Ovary (tissue), 9 donors: Measurements from ENCODE around the gene AMIGO1. TPM values are rescaled to one million over a fixed set of nuclear protein-coding genes. Genes with fewer than 3 reads are reported as not detected.

Source experiments
- DNase-seq, 5 donors: peaks; one replicate each; pipeline ENCODE4 v3.0.0-alpha.2; 2019 to 2020
- H3K27ac ChIP-seq, 2 donors: fragments of 200-600 bp; one replicate each; pipeline versions ENCODE4 v1.5.1 to v1.8.0; 2019 to 2022
- H3K27me3 ChIP-seq: fragments of 200-600 bp; one replicate; pipeline ENCODE4 v1.8.0; 2022
- H3K36me3 ChIP-seq: fragments of 200-600 bp; sonication (generic); one replicate; pipeline ENCODE4 v1.5.1; 2019
- H3K4me1 ChIP-seq: one replicate; pipeline ENCODE4 v1.8.1; 2013; ENCODE audit warnings: mild to moderate bottlenecking, moderate library complexity; ENCODE audit not compliant: insufficient read depth
- H3K4me3 ChIP-seq: fragments of 200-600 bp; sonication (generic); one replicate; pipeline ENCODE4 v1.5.1; 2017
- H3K9me3 ChIP-seq, 2 donors: fragments of 200-600 bp in 1 of 2; sonication (generic) in 1 of 2; one replicate each; pipeline versions ENCODE4 v1.5.1 to v1.8.1; 2013 to 2019; ENCODE audit warnings: mild to moderate bottlenecking in 1 of 2, moderate library complexity in 1 of 2
- EP300 ChIP-seq: sonication (generic); formaldehyde crosslinking; IDR thresholded peaks from one replicate; pipeline ENCODE4 v1.6.1; 2017; ENCODE audit warnings: antibody characterized with exemption
- POLR2A ChIP-seq: fragments of 450-650 bp; IDR thresholded peaks from one replicate; pipeline ENCODE4 v1.6.1; 2017; ENCODE audit warnings: antibody characterized with exemption, mild to moderate bottlenecking, moderate library complexity
- WGBS, 3 donors: extraction: QIAGEN DNeasy Blood & Tissue Kit in 1 of 3; methylation state at CpG; one replicate each; pipeline versions ENCODE4 v1.1.5 to v1.1.7; 2013 to 2017; 5-methylcytosine and 5-hydroxymethylcytosine counted together
- intact Hi-C, 4 donors: fragments of 100-400 bp; cut with DNase I; formaldehyde crosslinking; loops; one replicate each; pipeline versions ENCODE4 v1.11.0 to v1.15.1; 2022 to 2023
- polyA plus RNA-seq, 2 donors: library from polyadenylated mRNA; stranded (reverse); fragments of 200-250 nt in 1 of 2; fragments of 350-450 nt in 1 of 2; fragmentation: Illumina TruSeq in 1 of 2; extraction: RNeasy Lipid Tissue Mini Kit (QIAGEN cat#74804) in 1 of 2; gene quantifications; one replicate each; pipeline ENCODE4 v1.2.3, GENCODE V29; 2013 to 2014
- total RNA-seq, 7 donors: library from RNA; depleted of rRNA in 2 of 7; stranded (reverse); fragments of >200 nt in 2 of 7; fragmentation: NEBNext Ultra II Directional in 3 of 7; extraction: Animal tissue kit (Norgen Biotek cat#: 25700) in 3 of 7; gene quantifications; one replicate each; pipeline versions ENCODE4 v1.1.0 to v1.2.4, GENCODE V29; 2016 to 2023
- TF ChIP-seq, protein P1 (sequence below), 3 donors: fragments of 450-650 bp in 2 of 3; fragments of 200-600 bp in 1 of 3; IDR thresholded peaks; one replicate each; pipeline versions ENCODE4 v1.5.1 to v1.8.0; 2016 to 2022; ENCODE audit warnings: antibody characterized with exemption in 3 of 3, mild to moderate bottlenecking in 1 of 3
- donor health status: DM: no; HTN: no; CAD: no; lungs with moderate emphysema.
- donor health status: DM: no; HTN: no; CAD: no.
- donor health status: Bipolar disorder and iron deficiency.
- donor health status: DM: yes; HTN: yes; CAD: no.
- donor health status: DM: no; HTN: no; CAD: no.
- donor health status: DM: yes; HTN: yes; CAD: no.

The AMIGO1 gene
- total and polyA plus RNA-seq, 9 donors, result 6.3 to 18.0 (median 10.8) TPM

DNA sequence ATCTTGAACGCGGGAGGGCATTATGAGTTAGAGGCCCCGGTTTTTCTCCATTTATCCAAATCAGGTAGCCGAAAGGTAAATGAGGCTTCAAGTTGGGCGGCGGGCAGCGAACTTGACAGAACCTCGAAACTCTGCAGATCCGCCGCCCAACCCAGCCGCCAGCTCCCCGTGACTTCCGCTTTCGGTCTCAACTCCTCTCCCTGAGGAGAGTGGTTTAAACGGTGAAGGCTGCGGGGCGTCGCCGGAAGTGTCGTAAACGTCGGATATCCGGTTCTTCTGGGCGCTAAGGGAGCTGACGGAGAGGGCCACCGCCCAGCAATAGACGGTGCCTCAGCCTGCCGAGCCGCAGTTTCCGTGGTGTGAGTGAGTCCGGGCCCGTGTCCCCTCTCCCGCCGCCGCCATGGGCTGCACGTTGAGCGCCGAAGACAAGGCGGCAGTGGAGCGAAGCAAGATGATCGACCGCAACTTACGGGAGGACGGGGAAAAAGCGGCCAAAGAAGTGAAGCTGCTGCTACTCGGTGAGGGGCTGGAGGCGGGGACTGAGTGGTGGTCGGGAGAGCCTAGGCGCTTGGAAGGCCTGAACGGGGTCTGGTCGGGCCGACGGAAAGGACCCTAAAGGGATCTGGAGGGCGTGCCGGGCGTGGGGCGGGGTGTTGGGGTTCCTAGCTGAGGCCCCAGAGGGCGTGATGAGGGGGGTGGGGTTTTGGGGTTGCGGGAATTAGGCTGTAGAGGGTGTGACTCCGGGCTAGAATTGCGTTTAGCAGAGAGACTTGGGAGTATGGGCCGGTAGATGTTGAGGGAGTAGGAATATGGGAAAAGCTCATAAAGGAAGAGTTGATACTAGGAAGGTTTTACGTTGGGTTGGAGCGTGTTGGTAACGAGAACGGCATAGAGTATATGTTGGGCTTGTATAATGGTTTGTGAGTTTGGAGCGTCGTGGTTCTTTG is 39.1 kb upstream of the AMIGO1 start, which contains the start of gene GNAI3:
Gene GNAI3 (plus strand): TSS at position 295 of the 947 bp plus-strand sequence. CDS start 106 bp downstream, at position 401.
- 0 to 1% (median 1%) methylated on average over 64 to 68 of the region's 68 CpGs for WGBS, 3 donors
- Histone ChIP-seq H3K4me3 (peak within 1 kb of the TSS; percentile 63), H3K36me3 (no peaks in the 10 kb centered on the region), H3K9me3 (no peaks in the 10 kb centered on the region), H3K4me1 (peaks cover 4% of the 10 kb centered on the region), H3K27ac (peak within 1 kb of the TSS; percentile 69 to 71), H3K27me3 (no peaks in the 10 kb centered on the region)
- DNase-seq, result peak; percentile 93 to 97 (median 95)
- intact Hi-C loops, result loop anchor here (5.0 to 10.0 kb wide), 6 partner anchors 79 to 436 kb away; partner anchors contain the start of gene AHCYL1 (in 1 of the 4)
- TF ChIP-seq POLR2A (peak; percentile 98), EP300 (no peak)
- TF ChIP-seq, protein P1, sequence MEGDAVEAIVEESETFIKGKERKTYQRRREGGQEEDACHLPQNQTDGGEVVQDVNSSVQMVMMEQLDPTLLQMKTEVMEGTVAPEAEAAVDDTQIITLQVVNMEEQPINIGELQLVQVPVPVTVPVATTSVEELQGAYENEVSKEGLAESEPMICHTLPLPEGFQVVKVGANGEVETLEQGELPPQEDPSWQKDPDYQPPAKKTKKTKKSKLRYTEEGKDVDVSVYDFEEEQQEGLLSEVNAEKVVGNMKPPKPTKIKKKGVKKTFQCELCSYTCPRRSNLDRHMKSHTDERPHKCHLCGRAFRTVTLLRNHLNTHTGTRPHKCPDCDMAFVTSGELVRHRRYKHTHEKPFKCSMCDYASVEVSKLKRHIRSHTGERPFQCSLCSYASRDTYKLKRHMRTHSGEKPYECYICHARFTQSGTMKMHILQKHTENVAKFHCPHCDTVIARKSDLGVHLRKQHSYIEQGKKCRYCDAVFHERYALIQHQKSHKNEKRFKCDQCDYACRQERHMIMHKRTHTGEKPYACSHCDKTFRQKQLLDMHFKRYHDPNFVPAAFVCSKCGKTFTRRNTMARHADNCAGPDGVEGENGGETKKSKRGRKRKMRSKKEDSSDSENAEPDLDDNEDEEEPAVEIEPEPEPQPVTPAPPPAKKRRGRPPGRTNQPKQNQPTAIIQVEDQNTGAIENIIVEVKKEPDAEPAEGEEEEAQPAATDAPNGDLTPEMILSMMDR (IDR thresholded peaks at IDR 0.05), result no peak

DNA sequence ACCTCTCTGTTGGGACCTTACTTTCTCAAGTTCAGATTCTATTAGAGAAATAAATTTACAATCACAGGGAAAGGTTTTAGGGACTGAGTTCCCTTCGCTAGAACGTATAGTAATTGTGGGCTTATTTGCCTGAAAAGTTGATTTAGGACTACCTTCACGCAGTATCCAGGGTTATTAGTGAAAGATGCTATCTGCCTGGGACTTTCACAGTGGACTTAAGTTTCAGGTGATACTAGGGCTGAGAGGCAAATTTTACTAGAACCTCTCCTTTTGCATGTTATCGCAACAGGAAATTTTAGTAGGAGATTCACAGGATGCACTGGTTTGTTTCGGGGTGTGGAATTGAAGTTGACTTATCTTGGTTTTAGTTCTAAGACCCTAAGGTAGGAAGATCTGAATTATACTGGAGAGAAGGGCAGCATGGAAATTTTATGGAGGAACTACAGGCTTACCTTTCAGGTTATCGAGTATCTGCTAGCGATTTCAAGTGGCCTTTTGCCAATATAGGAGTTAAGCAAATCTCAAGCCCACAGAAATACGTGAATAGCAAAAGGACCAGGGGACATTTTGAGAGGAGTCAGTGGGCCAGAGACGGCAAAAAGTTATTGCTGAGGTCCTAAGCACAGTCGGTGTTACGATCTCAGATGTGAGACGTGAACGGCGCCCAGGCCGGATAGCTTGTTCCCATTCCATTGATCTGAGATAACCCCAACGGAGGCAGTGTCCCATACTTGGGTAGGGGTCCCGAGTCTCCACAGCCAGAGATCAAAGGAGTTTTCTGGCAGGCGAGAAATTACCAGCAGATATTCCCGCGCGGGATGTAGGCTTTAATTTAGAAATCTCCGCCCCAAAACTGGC is 38.2 kb upstream of the AMIGO1 start:
- peak in 3 of 5 donors; percentile 35 to 45 (median 42) for DNase-seq
- peaks cover 4% of the 10 kb centered on the region for H3K4me1 ChIP-seq
- WGBS, 3 donors, result 13 to 15% (median 15%) methylated on average over 22 of the region's 22 CpGs

DNA sequence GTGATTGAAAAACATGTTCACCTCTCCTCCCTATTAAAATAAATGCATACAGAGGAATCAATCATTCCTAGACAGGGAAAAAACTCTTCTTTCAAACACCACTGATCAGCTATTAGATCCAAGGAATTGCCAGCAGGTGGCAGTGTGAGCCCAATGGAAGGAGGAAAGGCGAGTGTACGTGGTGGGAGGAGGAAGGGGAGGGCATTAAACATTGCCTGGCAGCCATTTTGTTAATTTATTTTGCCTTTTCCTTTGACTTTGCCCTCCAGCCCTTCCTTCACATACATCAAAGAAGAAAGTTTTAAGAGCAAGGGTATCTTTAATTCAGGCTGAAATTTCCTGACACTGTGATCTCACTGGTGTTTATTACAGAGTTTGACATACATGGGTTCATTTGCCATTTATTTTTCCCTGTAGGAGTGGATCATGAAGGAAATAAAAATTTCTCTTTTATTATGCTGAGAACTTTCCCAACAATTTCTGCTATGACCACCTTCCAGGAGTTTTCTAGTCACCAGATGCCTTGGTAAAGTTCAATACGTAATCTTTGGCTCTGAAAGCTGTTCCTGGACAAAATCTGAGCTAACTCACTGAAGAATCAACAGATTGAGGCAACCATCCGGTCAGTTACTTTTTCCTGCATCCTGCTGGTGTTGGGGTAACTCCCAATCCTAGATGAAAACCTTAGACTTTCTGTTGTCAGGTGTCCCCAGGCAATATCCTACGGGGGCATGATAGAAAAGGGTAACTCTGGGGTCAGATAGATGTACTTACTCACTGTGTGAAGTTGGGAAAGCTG is 37.0 kb upstream of the AMIGO1 start:
- peak overlapping the region in 1 of 2 donors; percentile 28 for H3K27ac ChIP-seq
- DNase-seq, result peak; percentile 86 to 93 (median 87)
- H3K4me1 ChIP-seq, result peaks cover 6% of the 10 kb centered on the region
- H3K9me3 ChIP-seq, result no peaks in the 10 kb centered on the region
- no peaks in the 10 kb centered on the region for H3K36me3 ChIP-seq
- intact Hi-C loops, result loop anchor here (2.0 to 10.0 kb wide), 7 partner anchors 81 to 438 kb away; partner anchors contain the start of gene AHCYL1 (in 1 of the 4)
- H3K4me3 ChIP-seq, result no peak overlapping the region
- 39 to 42% (median 39%) methylated on average over 5 of the region's 5 CpGs for WGBS, 3 donors
- no peaks in the 10 kb centered on the region for H3K27me3 ChIP-seq
- TF ChIP-seq, protein P1 (IDR thresholded peaks at IDR 0.05), result peak; percentile 79 to 84 (median 80)
- no peak for TF ChIP-seq POLR2A

More for the DNA sequence above, 38.2 kb upstream of the AMIGO1 start:
- H3K36me3 ChIP-seq, result no peaks in the 10 kb centered on the region
- no peaks in the 10 kb centered on the region for H3K9me3 ChIP-seq
- peak overlapping the region; percentile 63 for H3K4me3 ChIP-seq
- H3K27me3 ChIP-seq, result no peaks in the 10 kb centered on the region
- TF ChIP-seq EP300 (no peak), POLR2A (no peak)
- TF ChIP-seq, protein P1 (IDR thresholded peaks at IDR 0.05), result no peak
- intact Hi-C loops, result loop anchor here (2.0 to 10.0 kb wide), 7 partner anchors 80 to 437 kb away; partner anchors contain the start of gene AHCYL1 (in 1 of the 4)
- H3K27ac ChIP-seq, result peak overlapping the region; percentile 69 to 71
